ENCODE measurements around the gene TRIM26. TPM values are rescaled to one million over a fixed set of nuclear protein-coding genes. Genes with fewer than 3 reads are reported as not detected.

Gene TRIM26
- total and polyA plus RNA-seq, 2 of the 8 experiments (the other 6 are each of a cell fraction or from before 2014, with no cell fraction given) = 21.5 to 32.3 TPM

GRCh38 chr6:30185846-30186484 is 27.2 kb downstream of the TRIM26 start:
- H2BK12ac ChIP-seq (ENCODE audit: low read depth, low read length) = no peak overlapping the region
- H3K79me2 ChIP-seq (ENCODE audit: control insufficient read depth in 1 of 2, insufficient read depth in 2 of 2, low read length in 2 of 2) = no peaks in the 10 kb centered on the region
- H4K91ac ChIP-seq (replicated peaks; ENCODE audit: insufficient read length, low read length) = no peak overlapping the region
- ChIA-PET CTCF (ENCODE audit: partially characterized antibody) (no interaction called here), POLR2A (ENCODE audit: partially characterized antibody) (interaction anchor here (1.8 kb wide), 1 partner anchor 10 kb away, joined by 3 read pairs; no protein-coding TSS in a partner anchor)
- peaks cover 0 to 3% of the 10 kb centered on the region in 2 experiments for H4K20me1 ChIP-seq (replicated peaks in 1 of 2; ENCODE audit: control insufficient read depth in 1 of 2, insufficient read depth in 2 of 2, low read length in 2 of 2)
- no peak overlapping the region for H3K9ac ChIP-seq (replicated peaks in 1 of 4; ENCODE audit: extremely low read depth in 1 of 4, low read depth in 3 of 4, low read length in 3 of 4)
- 89 to 100% methylated on average over 6 to 12 of the region's 20 CpGs for WGBS, 2 experiments (ENCODE audit: extremely low coverage in 1 of 2, insufficient coverage in 1 of 2, insufficient read length in 1 of 2, insufficient replicate concordance in 2 of 2, low coverage in 1 of 2, low lambda C conversion rate in 2 of 2, missing lambda C conversion rate in 1 of 2)
- H3K56ac ChIP-seq (replicated peaks; ENCODE audit: insufficient read length, low read depth, low read length) = no peak overlapping the region
- H4K8ac ChIP-seq (ENCODE audit: extremely low read depth, insufficient read depth, low read length) = no peak overlapping the region; the same call in 1 of the 2 replicates
- no peaks in the 10 kb centered on the region; a peak in 1 of 4 replicates for H3K9me3 ChIP-seq (ENCODE audit: insufficient read depth in 2 of 2, low read depth in 1 of 2, low read length in 1 of 2)
- no peak overlapping the region for H3K23ac ChIP-seq (ENCODE audit: insufficient read length)
- no peaks in the 10 kb centered on the region; a peak in 1 of 7 replicates for H3K27me3 ChIP-seq (replicated peaks in 1 of 4; ENCODE audit: control insufficient read depth in 3 of 4, extremely low read depth in 1 of 4, insufficient read depth in 3 of 4, low read length in 3 of 4)
- no peaks in the 10 kb centered on the region for H3K4me1 ChIP-seq (replicated peaks in 1 of 4; ENCODE audit: control insufficient read depth in 3 of 4, insufficient read depth in 4 of 4, low read length in 3 of 4)
- H2BK15ac ChIP-seq (ENCODE audit: low read length) = no peak overlapping the region
- no peak overlapping the region for H3K4me3 ChIP-seq (ENCODE audit: extremely low read depth in 1 of 4, insufficient read depth in 2 of 4, low read depth in 3 of 4, low read length in 4 of 4)
- TF ChIP-seq CEBPB (IDR thresholded peaks at IDR 0.05; ENCODE audit: low read depth, low read length) = no peak
- peak in 1 of 3 experiments; percentile 2; a peak in 1 of 4 replicates for TF ChIP-seq CTCF (IDR thresholded peaks at IDR 0.05; ENCODE audit: control extremely low read depth in 1 of 3, insufficient read depth in 1 of 3, low read depth in 1 of 3, low read length in 3 of 3)
- no peak overlapping the region for H2BK120ac ChIP-seq (replicated peaks; ENCODE audit: low read depth, low read length)
- H4K5ac ChIP-seq (ENCODE audit: insufficient read length, low read depth, low read length) = no peak overlapping the region
- DNase-seq (ENCODE audit: low read depth in 1 of 2, low spot score in 2 of 2) (peak in 1 of 2 experiments; percentile 31), FAIRE-seq (no peak)
- no peak overlapping the region for H2AK5ac ChIP-seq (ENCODE audit: low read depth, low read length)
- no peak overlapping the region for H2BK5ac ChIP-seq (ENCODE audit: low read depth, low read length)
- H3K23me2 ChIP-seq (ENCODE audit: low read depth, low read length) = no peaks in the 10 kb centered on the region
- H3K79me1 ChIP-seq (ENCODE audit: low read depth, low read length) = no peaks in the 10 kb centered on the region
- no peak overlapping the region for H2BK20ac ChIP-seq (ENCODE audit: low read length)
- peaks cover 4 to 43% (median 32%) of the 10 kb centered on the region in 4 experiments; a peak in 7 of 8 replicates for H3K36me3 ChIP-seq (ENCODE audit: control insufficient read depth in 2 of 4, insufficient read depth in 4 of 4, low read length in 3 of 4)
- H3K18ac ChIP-seq (ENCODE audit: extremely low read depth, low read length) = no peak overlapping the region
- no peak overlapping the region for H3K14ac ChIP-seq (ENCODE audit: insufficient read length)
- no peak overlapping the region for H3K4ac ChIP-seq (replicated peaks; ENCODE audit: insufficient read length, low read depth, low read length)
- no peak overlapping the region for H2AFZ ChIP-seq (ENCODE audit: low read length)
- no peak overlapping the region for H3K27ac ChIP-seq (ENCODE audit: low read depth, low read length)
- H3K4me2 ChIP-seq (ENCODE audit: insufficient read depth in 1 of 2, low read depth in 2 of 2, low read length in 2 of 2) = no peak overlapping the region
